Stimulated activated CD8-positive, alpha-beta memory T cell treated with anti-CD3 and anti-CD28 coated beads, Interleukin-15, amount 100 ng/mL, for 1 hour (primary cell): ENCODE measurements around the gene SNRPN.
"Not testable (repeated sequence)": the region's sequence is repeated elsewhere in the genome, so short reads cannot be mapped to it uniquely, and the experiment has no call there.

ENCODE experiments used
- DNase-seq: peaks from one replicate; pipeline ENCODE4 v3.0.0-alpha.2; 2020; ENCODE audit warnings: low read depth

SNRPN gene

GRCh38 chr15:24971052-24971451 lies 16.3 kb downstream of the SNRPN start:
- no peak for DNase-seq

- no peak for DNase-seq
Observed at GRCh38 chr15:24971772-24972171, 17.0 kb downstream of the SNRPN start.

DNA sequence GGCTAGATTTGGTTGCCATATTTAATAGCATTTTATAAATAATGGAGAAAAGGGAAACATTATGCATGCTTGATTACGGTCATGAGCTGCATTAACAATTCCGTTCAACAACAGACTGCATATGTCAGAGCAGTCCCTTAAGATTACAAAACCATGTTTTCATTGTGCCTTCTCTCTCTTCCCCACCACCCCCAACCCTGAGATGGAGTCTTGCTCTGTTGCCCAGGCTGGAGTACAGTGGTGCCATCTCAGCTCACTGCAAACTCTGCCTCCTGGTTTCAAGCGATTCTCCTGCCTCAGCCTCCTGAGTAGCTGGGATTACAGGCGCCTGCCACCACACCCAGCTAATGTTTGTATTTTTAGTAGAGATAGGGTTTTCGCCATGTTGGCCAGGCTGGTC lies 17.9 kb downstream of the SNRPN start:
- DNase-seq = not testable (repeated sequence)

DNA sequence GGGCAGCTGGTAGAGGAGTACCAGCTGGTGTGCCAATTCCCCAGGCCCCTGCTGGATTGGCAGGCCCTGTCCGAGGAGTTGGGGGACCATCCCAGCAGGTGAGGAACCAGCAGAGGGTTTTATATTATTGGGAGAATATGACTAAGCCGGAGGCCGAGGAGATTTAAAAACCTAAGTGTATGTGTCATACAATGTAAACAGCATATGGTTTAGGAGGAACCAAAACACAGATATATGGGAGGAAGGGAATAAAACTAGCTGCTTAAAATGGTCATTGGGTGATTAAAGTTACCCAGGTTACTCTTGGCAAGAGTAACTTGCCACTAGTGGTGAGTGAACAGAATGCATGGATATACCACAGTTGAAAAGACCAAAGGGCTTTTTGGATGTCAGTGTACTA lies 22.1 kb downstream of the SNRPN start:
- DNase-seq = no peak

GRCh38 chr15:24977686-24978085 lies 22.9 kb downstream of the SNRPN start:
- DNase-seq = no peak

DNA sequence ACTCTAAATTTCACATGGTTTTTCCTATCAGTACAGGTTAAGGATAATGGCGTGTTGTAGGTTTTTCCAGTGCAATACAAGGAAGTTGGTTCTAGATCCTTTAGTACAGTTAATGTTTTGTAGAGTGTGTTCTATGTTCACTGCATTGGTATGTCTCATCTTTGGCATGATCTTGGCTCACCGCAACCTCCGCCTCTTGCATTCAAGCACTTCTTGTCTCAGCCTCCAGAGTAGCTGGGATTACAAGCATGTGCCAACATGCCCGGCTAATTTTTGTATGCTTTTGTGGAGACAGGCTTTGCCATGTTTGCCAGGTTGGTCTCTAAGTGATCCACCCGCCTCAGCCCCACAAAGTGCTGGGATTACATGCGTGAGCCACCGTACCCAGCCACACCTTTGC lies 30.4 kb downstream of the SNRPN start:
- DNase-seq = no peak

- DNase-seq = no peak
Observed at GRCh38 chr15:24986653-24987052, 31.9 kb downstream of the SNRPN start.

GRCh38 chr15:25019434-25019833 lies 64.6 kb downstream of the SNRPN start:
- DNase-seq = no peak

GRCh38 chr15:25022233-25022632 lies 67.4 kb downstream of the SNRPN start:
- no peak for DNase-seq
